LNCAP (cell line): ENCODE data around the gene TRAK2.

ENCODE experiments used
- CTCF ChIP-seq: fragments of 450-650 bp; IDR thresholded peaks from 2 replicates; pipeline ENCODE4 v1.5.1; 2017; ENCODE audit warnings: mild to moderate bottlenecking

Gene TRAK2

GRCh38 chr2:201414099-201415023, 36.9 kb downstream of the TRAK2 start:
- TF ChIP-seq CTCF: no peak

GRCh38 chr2:201413552-201413951, 37.7 kb downstream of the TRAK2 start:
- no peak for TF ChIP-seq CTCF

GRCh38 chr2:201413143-201413542, 38.1 kb downstream of the TRAK2 start:
- no peak for TF ChIP-seq CTCF

- no peak for TF ChIP-seq CTCF
These were observed 39.8 kb downstream of the TRAK2 start for GRCh38 chr2:201411421-201411820.

- no peak for TF ChIP-seq CTCF
These were observed 42.3 kb downstream of the TRAK2 start for GRCh38 chr2:201408931-201409330.

GRCh38 chr2:201407265-201407664, 44.0 kb downstream of the TRAK2 start:
- no peak for TF ChIP-seq CTCF

- no peak for TF ChIP-seq CTCF
These were observed 45.1 kb downstream of the TRAK2 start for GRCh38 chr2:201406077-201406662.
